HL-60/S4 (cell line): ENCODE results near the gene CCDC154.

ENCODE experiments used
- in situ Hi-C: fragments of 300-500 bp; cut with MboI; formaldehyde crosslinking; loops from 2 replicates; pipeline ENCODE4 v1.14.3; 2022; ENCODE audit warnings: low sequenced_read_pairs

Gene CCDC154

GRCh38 chr16:1427473-1428461 is 16.6 kb downstream of the CCDC154 start:
- in situ Hi-C loops: no loop called here

GRCh38 chr16:1426734-1427471 is 17.5 kb downstream of the CCDC154 start:
- in situ Hi-C loops: no loop called here

GRCh38 chr16:1425616-1426370 is 18.6 kb downstream of the CCDC154 start:
- in situ Hi-C loops: no loop called here

GRCh38 chr16:1424028-1424427 is 20.3 kb downstream of the CCDC154 start:
- in situ Hi-C loops: no loop called here

- in situ Hi-C loops: no loop called here
These were observed 22.3 kb downstream of the CCDC154 start for GRCh38 chr16:1422076-1422475.

GRCh38 chr16:1420111-1420539 is 24.2 kb downstream of the CCDC154 start:
- in situ Hi-C loops: no loop called here

- in situ Hi-C loops: no loop called here
These were observed 27.8 kb downstream of the CCDC154 start for GRCh38 chr16:1416521-1416941.

- in situ Hi-C loops: no loop called here
These were observed 29.7 kb downstream of the CCDC154 start, which contains the start of gene UNKL for GRCh38 chr16:1414532-1415260. Gene UNKL, minus strand, starts transcription at chr16:1414704. Its CDS starts 13 bp downstream, at chr16:1414691.

- in situ Hi-C loops: no loop called here
These were observed 30.4 kb downstream of the CCDC154 start for GRCh38 chr16:1413684-1414531.

GRCh38 chr16:1412847-1413246 is 31.5 kb downstream of the CCDC154 start:
- in situ Hi-C loops: no loop called here

- in situ Hi-C loops: no loop called here
These were observed 36.1 kb downstream of the CCDC154 start for GRCh38 chr16:1408171-1408837.

- in situ Hi-C loops: no loop called here
These were observed 36.6 kb downstream of the CCDC154 start for GRCh38 chr16:1407753-1408152.

GRCh38 chr16:1403733-1404132 is 40.6 kb downstream of the CCDC154 start:
- in situ Hi-C loops: no loop called here

- in situ Hi-C loops: no loop called here
These were observed 41.3 kb downstream of the CCDC154 start for GRCh38 chr16:1403036-1403435.

GRCh38 chr16:1401758-1402154 is 42.6 kb downstream of the CCDC154 start:
- in situ Hi-C loops: no loop called here

GRCh38 chr16:1401061-1401757 is 43.1 kb downstream of the CCDC154 start:
- in situ Hi-C loops: no loop called here

GRCh38 chr16:1398826-1399581 is 45.4 kb downstream of the CCDC154 start:
- in situ Hi-C loops: no loop called here
